ENCODE measurements around the gene RPL29. TPM values are rescaled to one million over a fixed set of nuclear protein-coding genes. Genes with fewer than 3 reads are reported as not detected.

Gene RPL29
- total RNA-seq, 4 donors from 2014 or later: 1,191 to 2,826 (median 1,725) TPM

DNA sequence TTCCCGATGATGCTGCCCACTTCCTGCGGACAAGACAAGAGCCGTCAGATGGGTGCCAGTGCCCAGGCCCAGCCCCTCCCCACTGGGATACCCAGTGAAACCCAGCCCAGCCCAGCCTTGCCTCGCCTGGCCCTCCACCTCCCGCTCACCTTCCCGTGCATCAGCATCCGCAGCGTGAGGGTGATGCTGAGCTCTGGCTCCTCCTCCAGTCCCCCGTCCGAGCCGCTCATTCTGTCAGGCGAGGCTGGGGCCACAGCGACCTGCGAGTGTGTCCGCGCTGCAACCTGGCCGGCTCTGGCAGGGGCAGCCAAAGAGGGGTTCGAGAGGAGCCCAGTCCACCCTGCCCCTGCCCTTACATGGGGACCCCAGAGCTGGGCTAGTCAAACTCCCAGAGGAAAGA, 34.7 kb downstream of the RPL29 start:
- peaks cover 0 to under 1% (median 0%) of the 10 kb centered on the region in 4 donors for H3K27me3 ChIP-seq
- no peaks in the 10 kb centered on the region for H3K9me3 ChIP-seq
- no peak overlapping the region for H3K27ac ChIP-seq
- intact Hi-C loops (cut with DNase I): no loop called here
- no peak for DNase-seq
- WGBS, 2 donors: 80 to 92% methylated on average over 2 to 4 of the region's 18 CpGs
- peaks cover 0 to 37% (median 0%) of the 10 kb centered on the region in 3 donors for H3K36me3 ChIP-seq
- H3K4me3 ChIP-seq: no peak overlapping the region
- peaks cover 8 to 53% (median 18%) of the 10 kb centered on the region in 3 donors for H3K4me1 ChIP-seq
- no peak for TF ChIP-seq POLR2A (IDR thresholded peaks at IDR 0.05)
- TF ChIP-seq, protein P1, sequence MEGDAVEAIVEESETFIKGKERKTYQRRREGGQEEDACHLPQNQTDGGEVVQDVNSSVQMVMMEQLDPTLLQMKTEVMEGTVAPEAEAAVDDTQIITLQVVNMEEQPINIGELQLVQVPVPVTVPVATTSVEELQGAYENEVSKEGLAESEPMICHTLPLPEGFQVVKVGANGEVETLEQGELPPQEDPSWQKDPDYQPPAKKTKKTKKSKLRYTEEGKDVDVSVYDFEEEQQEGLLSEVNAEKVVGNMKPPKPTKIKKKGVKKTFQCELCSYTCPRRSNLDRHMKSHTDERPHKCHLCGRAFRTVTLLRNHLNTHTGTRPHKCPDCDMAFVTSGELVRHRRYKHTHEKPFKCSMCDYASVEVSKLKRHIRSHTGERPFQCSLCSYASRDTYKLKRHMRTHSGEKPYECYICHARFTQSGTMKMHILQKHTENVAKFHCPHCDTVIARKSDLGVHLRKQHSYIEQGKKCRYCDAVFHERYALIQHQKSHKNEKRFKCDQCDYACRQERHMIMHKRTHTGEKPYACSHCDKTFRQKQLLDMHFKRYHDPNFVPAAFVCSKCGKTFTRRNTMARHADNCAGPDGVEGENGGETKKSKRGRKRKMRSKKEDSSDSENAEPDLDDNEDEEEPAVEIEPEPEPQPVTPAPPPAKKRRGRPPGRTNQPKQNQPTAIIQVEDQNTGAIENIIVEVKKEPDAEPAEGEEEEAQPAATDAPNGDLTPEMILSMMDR (IDR thresholded peaks at IDR 0.05): no peak

DNA sequence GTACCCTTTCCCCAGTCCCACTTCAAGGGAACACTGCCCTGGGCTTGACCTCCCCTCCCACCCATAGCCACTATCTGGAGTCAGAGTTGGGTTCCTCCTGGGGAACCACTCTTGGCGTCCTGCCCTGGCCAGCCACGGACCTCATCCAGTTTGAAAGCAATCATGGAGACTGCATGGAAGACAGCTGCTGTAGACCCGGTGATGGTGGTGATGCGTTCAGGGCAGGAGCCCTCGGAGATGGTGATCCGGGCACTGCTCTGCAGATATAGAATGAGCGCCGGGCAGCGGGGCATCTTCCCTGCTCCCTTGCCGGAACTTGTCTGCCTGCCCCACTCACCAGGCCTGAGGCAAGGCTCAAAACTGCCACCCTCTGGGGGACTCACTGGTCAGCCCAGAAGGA, 35.3 kb downstream of the RPL29 start:
- WGBS, 2 donors: 66 to 100% methylated on average over 1 to 3 of the region's 10 CpGs
- Histone ChIP-seq H3K4me3 (no peak overlapping the region), H3K27ac (no peak overlapping the region), H3K36me3 (peaks cover 0 to 37% (median 0%) of the 10 kb centered on the region in 3 donors), H3K27me3 (peaks cover 0 to 7% (median 0%) of the 10 kb centered on the region in 4 donors), H3K9me3 (no peaks in the 10 kb centered on the region), H3K4me1 (peaks cover 13 to 53% (median 13%) of the 10 kb centered on the region in 3 donors)
- no peak for TF ChIP-seq POLR2A (IDR thresholded peaks at IDR 0.05)
- TF ChIP-seq, protein P1 (IDR thresholded peaks at IDR 0.05): no peak
- intact Hi-C loops (cut with DNase I): no loop called here
- no peak for DNase-seq

DNA sequence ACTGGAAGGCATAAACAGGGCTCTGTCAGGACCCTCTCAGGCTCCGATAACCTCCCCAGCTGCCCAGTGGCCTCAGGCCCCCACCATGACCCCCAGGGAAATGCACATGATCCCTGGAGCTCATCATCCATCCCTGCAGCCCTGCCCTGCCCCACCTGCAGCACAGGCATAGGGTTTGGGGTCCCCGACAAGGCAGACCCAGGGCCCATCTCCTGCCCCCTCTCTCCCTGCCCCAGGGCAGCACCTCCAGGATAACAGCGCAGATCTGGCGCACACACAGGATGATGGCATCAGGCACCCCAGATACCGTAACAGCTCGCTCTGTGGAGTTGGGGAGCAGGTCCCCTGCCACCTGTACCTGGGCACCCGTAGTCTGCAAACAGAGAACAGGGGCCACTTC, 36.0 kb downstream of the RPL29 start:
- TF ChIP-seq POLR2A (IDR thresholded peaks at IDR 0.05): no peak
- TF ChIP-seq, protein P1 (IDR thresholded peaks at IDR 0.05): no peak
- Histone ChIP-seq H3K4me3 (no peak overlapping the region), H3K36me3 (peaks cover 0 to 37% (median 0%) of the 10 kb centered on the region in 3 donors), H3K27ac (no peak overlapping the region), H3K4me1 (peaks cover 14 to 52% (median 16%) of the 10 kb centered on the region in 3 donors), H3K9me3 (no peaks in the 10 kb centered on the region), H3K27me3 (peaks cover 0 to 14% (median 0%) of the 10 kb centered on the region in 4 donors)
- 93% methylated on average over 3 of the region's 7 CpGs; no CpG with 5 or more reads in 1 of the 2 donors for WGBS, 2 donors
- intact Hi-C loops (cut with DNase I): no loop called here
- DNase-seq: no peak

DNA sequence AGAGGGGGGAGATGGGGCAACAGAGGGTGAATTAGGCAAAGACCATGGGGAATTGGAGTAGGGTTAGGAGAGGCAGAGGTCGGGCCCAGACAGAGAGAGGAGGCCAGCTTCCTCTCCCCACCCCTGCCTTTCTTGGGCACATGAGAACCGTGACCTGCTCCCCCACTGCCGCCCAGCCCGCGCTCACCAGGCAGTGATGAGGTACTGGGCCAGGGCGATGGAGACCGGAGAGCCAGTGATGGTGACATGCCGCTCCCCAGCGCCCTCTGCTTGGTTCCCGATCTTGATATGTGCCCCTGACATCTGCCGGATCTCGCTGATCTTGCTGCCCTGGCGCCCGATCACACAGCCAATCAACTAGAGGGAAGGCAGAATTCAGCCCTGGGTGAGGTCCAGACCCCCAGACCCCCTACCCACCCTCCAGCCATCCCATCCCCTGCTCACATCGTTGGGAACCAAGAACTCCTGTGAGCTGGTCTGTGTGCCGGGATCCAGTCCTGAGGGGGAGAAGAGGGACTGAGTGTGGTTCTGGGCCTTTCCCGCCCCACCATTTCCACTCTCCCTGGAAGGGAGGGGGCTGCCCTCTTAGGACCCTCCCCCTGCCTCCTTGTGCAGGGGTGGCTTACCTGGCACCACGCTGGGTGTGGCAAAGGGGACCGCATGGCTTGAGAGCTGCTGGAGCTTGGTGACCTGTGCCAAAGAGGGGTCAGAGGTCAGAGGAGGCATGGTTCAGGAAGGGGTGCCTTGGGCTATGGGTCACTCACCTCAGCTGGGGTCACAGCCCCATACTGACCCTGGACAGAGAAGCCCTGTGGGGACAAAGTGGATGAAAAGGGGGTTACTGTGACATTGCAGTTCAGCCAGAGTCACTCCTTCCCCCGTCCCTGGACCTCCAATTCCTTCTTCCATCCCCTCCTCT, 36.8 kb downstream of the RPL29 start:
- peaks cover 0 to 37% (median 0%) of the 10 kb centered on the region in 3 donors for H3K36me3 ChIP-seq
- intact Hi-C loops (cut with DNase I): no loop called here
- no peak overlapping the region for H3K4me3 ChIP-seq
- peaks cover 14 to 44% (median 16%) of the 10 kb centered on the region in 3 donors for H3K4me1 ChIP-seq
- H3K27ac ChIP-seq: no peak overlapping the region
- DNase-seq: no peak
- peaks cover 0 to 18% (median 0%) of the 10 kb centered on the region in 4 donors for H3K27me3 ChIP-seq
- no peaks in the 10 kb centered on the region for H3K9me3 ChIP-seq
- 94 to 97% methylated on average over 7 to 9 of the region's 20 CpGs for WGBS, 2 donors
- TF ChIP-seq, protein P1 (IDR thresholded peaks at IDR 0.05): no peak
- no peak for TF ChIP-seq POLR2A (IDR thresholded peaks at IDR 0.05)

All from esophagus squamous epithelium (tissue), 5 donors.